HCT116 (cell line): ENCODE data around the gene MAPKAP1.

Source experiments
- EZH2 ChIP-seq: fragments of 200-600 bp; sonication (generic); IDR thresholded peaks from 2 replicates; pipeline ENCODE4 v1.6.1; 2017; ENCODE audit warnings: antibody characterized with exemption, mixed run types
- JUND ChIP-seq: IDR thresholded peaks from 2 replicates; pipeline ENCODE4 v1.6.1; 2012
- POLR2A ChIP-seq: IDR thresholded peaks from 2 replicates; pipeline ENCODE4 v1.7.0; 2011; ENCODE audit warnings: borderline replicate concordance; ENCODE audit not compliant: insufficient read depth, insufficient read length; ENCODE audit errors: extremely low read depth
- POLR2AphosphoS5 ChIP-seq: IDR thresholded peaks from 2 replicates; pipeline ENCODE4 v1.6.1; 2011; ENCODE audit warnings: mild to moderate bottlenecking, low read depth, low read length, moderate library complexity
- RAD21 ChIP-seq: IDR thresholded peaks from 2 replicates; pipeline ENCODE4 v1.6.1; 2012; ENCODE audit warnings: low read depth, mild to moderate bottlenecking
- TF ChIP-seq, protein P1 (sequence below), 3 experiments: fragments of 200-600 bp in 1 of 3; sonication (generic) in 1 of 3; IDR thresholded peaks in 2 of 3; conservative IDR thresholded peaks in 1 of 3; 2 replicates each; pipeline ENCODE4 v1.5.1; 2012 to 2017; ENCODE audit warnings: low read depth in 2 of 3, low read length in 2 of 3, antibody characterized with exemption in 1 of 3, borderline replicate concordance in 1 of 3, control low read depth in 1 of 3, mild to moderate bottlenecking in 1 of 3, mixed read lengths in 1 of 3, mixed run types in 1 of 3, moderate library complexity in 1 of 3; ENCODE audit not compliant: insufficient read depth in 1 of 3
- TF ChIP-seq, protein P2 (sequence below): IDR thresholded peaks from 2 replicates; pipeline ENCODE4 v1.6.1; 2012; ENCODE audit warnings: low read depth

DNA sequence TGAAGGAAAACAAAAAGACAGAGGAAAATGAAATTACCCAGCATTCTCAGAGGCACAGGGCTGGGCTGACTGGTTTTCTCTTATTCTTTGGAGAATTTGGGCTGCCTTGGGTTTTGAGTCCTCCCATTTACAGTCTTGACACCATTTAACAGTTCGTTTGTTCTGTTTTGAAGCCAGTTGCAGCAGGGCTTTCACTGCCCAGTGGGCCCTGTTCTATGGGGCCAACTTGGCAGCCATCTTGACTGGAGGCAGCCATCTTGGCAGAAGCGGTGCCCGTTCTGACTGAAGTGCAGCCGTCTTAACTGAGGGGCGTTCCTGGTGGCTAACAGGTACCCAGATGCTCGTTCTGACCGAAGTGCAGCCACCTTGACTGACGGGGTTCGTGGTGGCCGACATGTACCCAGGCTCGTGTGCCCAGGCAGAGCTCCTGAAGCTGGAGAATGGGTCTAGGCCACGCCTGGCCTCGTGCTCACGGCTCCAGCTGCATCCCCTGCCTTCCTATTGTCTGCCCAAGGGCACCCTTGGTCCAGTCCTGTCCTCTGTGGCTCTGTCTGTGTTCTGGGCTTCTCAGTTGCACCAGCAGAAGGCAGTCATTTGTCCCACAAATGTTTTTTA is 281.0 kb downstream of the MAPKAP1 start:
- TF ChIP-seq, protein P1, sequence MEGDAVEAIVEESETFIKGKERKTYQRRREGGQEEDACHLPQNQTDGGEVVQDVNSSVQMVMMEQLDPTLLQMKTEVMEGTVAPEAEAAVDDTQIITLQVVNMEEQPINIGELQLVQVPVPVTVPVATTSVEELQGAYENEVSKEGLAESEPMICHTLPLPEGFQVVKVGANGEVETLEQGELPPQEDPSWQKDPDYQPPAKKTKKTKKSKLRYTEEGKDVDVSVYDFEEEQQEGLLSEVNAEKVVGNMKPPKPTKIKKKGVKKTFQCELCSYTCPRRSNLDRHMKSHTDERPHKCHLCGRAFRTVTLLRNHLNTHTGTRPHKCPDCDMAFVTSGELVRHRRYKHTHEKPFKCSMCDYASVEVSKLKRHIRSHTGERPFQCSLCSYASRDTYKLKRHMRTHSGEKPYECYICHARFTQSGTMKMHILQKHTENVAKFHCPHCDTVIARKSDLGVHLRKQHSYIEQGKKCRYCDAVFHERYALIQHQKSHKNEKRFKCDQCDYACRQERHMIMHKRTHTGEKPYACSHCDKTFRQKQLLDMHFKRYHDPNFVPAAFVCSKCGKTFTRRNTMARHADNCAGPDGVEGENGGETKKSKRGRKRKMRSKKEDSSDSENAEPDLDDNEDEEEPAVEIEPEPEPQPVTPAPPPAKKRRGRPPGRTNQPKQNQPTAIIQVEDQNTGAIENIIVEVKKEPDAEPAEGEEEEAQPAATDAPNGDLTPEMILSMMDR (IDR thresholded peaks at IDR 0.05 in 2 of 3, conservative IDR thresholded peaks at IDR 0.05 in 1 of 3; ENCODE audit: borderline replicate concordance in 1 of 3, insufficient read depth in 1 of 3, low read depth in 2 of 3, low read length in 2 of 3): no peak
- TF ChIP-seq, protein P2, sequence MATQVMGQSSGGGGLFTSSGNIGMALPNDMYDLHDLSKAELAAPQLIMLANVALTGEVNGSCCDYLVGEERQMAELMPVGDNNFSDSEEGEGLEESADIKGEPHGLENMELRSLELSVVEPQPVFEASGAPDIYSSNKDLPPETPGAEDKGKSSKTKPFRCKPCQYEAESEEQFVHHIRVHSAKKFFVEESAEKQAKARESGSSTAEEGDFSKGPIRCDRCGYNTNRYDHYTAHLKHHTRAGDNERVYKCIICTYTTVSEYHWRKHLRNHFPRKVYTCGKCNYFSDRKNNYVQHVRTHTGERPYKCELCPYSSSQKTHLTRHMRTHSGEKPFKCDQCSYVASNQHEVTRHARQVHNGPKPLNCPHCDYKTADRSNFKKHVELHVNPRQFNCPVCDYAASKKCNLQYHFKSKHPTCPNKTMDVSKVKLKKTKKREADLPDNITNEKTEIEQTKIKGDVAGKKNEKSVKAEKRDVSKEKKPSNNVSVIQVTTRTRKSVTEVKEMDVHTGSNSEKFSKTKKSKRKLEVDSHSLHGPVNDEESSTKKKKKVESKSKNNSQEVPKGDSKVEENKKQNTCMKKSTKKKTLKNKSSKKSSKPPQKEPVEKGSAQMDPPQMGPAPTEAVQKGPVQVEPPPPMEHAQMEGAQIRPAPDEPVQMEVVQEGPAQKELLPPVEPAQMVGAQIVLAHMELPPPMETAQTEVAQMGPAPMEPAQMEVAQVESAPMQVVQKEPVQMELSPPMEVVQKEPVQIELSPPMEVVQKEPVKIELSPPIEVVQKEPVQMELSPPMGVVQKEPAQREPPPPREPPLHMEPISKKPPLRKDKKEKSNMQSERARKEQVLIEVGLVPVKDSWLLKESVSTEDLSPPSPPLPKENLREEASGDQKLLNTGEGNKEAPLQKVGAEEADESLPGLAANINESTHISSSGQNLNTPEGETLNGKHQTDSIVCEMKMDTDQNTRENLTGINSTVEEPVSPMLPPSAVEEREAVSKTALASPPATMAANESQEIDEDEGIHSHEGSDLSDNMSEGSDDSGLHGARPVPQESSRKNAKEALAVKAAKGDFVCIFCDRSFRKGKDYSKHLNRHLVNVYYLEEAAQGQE: no peak
- no peak for TF ChIP-seq POLR2AphosphoS5
- no peak for TF ChIP-seq EZH2
- no peak for TF ChIP-seq POLR2A
- TF ChIP-seq RAD21: no peak
- TF ChIP-seq JUND: no peak
